Mammary epithelial cell (primary cell): ENCODE results near the gene INPP5A.

ENCODE experiments used
- EZH2 ChIP-seq: IDR thresholded peaks from 2 replicates; pipeline ENCODE4 v1.6.1; 2012; ENCODE audit warnings: low read length, inconsistent platforms, borderline replicate concordance
- TF ChIP-seq, protein P1 (sequence below), 2 donors: IDR thresholded peaks in 1 of 2; conservative IDR thresholded peaks in 1 of 2; 2 replicates each; pipeline ENCODE4 v1.5.1; 2011 to 2012; ENCODE audit warnings: inconsistent platforms in 2 of 2, low read length in 2 of 2, mild to moderate bottlenecking in 2 of 2, control low read depth in 1 of 2, low read depth in 1 of 2; ENCODE audit not compliant: insufficient read depth in 1 of 2; ENCODE audit errors: extremely low read depth in 1 of 2

GRCh38 chr10:132696728-132697577 is 159.4 kb downstream of the INPP5A start:
- TF ChIP-seq, protein P1, sequence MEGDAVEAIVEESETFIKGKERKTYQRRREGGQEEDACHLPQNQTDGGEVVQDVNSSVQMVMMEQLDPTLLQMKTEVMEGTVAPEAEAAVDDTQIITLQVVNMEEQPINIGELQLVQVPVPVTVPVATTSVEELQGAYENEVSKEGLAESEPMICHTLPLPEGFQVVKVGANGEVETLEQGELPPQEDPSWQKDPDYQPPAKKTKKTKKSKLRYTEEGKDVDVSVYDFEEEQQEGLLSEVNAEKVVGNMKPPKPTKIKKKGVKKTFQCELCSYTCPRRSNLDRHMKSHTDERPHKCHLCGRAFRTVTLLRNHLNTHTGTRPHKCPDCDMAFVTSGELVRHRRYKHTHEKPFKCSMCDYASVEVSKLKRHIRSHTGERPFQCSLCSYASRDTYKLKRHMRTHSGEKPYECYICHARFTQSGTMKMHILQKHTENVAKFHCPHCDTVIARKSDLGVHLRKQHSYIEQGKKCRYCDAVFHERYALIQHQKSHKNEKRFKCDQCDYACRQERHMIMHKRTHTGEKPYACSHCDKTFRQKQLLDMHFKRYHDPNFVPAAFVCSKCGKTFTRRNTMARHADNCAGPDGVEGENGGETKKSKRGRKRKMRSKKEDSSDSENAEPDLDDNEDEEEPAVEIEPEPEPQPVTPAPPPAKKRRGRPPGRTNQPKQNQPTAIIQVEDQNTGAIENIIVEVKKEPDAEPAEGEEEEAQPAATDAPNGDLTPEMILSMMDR (conservative IDR thresholded peaks at IDR 0.05 in 1 of 2, IDR thresholded peaks at IDR 0.05 in 1 of 2; ENCODE audit: extremely low read depth in 1 of 2, insufficient read depth in 1 of 2, low read depth in 1 of 2, low read length in 2 of 2): no peak
- no peak for TF ChIP-seq EZH2
